ENCODE results near the gene RSBN1L. TPM values are rescaled to one million over a fixed set of nuclear protein-coding genes. Genes with fewer than 3 reads are reported as not detected.

The RSBN1L gene
- polyA plus RNA-seq, 3 donors, result 1.3 to 10.0 (median 2.2) TPM

DNA sequence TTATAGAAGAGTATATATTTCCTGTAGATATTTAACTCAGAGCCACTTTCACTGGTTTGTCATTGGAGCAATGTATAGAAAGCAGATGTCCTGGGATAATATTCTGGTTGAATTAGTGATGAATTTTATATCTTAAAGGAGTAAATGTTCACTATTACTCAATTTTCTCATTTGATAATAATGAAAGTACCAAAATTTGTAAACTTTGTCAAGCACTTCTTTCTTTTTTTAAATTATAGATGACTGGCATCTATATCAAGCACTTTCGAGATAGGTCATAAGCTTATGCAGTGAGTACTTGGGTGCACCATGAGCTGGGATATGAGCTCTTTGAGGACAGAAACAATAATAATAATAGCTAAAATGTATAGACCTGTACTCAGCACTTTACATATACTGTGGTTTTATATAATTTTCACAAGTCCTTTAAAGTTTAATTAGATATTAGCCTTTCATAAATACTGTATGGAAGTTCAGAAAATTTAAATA lies 11.3 kb downstream of the RSBN1L start:
- H3K27ac ChIP-seq (ENCODE audit: low read depth in 1 of 2, low read length in 2 of 2), result no peak overlapping the region
- H3K4me2 ChIP-seq (replicated peaks; ENCODE audit: extremely low read depth, low read length, poor library complexity, severe bottlenecking), result no peak overlapping the region
- peaks cover 0 to 1% (median 0%) of the 10 kb centered on the region in 7 donors for H3K9me3 Mint-ChIP-seq
- H3K9ac ChIP-seq (ENCODE audit: insufficient read depth, low read length, poor library complexity, severe bottlenecking), result no peak overlapping the region
- no CpG with 5 or more reads among the region's 1 CpG for WGBS (ENCODE audit: insufficient coverage)
- peaks cover 16% of the 10 kb centered on the region for H3K4me1 Mint-ChIP-seq
- DNase-seq, result no peak
- H3K4me1 ChIP-seq (ENCODE audit: control insufficient read depth in 1 of 2, insufficient read depth in 2 of 2, low read length in 2 of 2), result no peaks in the 10 kb centered on the region
- intact Hi-C loops (cut with micrococcal nuclease), result no loop called here
- H3K9me3 ChIP-seq (replicated peaks in 1 of 2; ENCODE audit: control insufficient read depth in 1 of 2, insufficient read depth in 1 of 2, low read length in 2 of 2), result no peaks in the 10 kb centered on the region
- H2AFZ ChIP-seq (ENCODE audit: insufficient read depth, low read depth, low read length, poor library complexity, severe bottlenecking), result no peak overlapping the region
- no peak overlapping the region for H3K4me3 ChIP-seq (replicated peaks in 1 of 3; ENCODE audit: low read depth in 2 of 3, low read length in 3 of 3)
- H3K79me2 ChIP-seq (ENCODE audit: insufficient read depth, low read length), result peaks cover 99% of the 10 kb centered on the region
- TF ChIP-seq, protein P1, sequence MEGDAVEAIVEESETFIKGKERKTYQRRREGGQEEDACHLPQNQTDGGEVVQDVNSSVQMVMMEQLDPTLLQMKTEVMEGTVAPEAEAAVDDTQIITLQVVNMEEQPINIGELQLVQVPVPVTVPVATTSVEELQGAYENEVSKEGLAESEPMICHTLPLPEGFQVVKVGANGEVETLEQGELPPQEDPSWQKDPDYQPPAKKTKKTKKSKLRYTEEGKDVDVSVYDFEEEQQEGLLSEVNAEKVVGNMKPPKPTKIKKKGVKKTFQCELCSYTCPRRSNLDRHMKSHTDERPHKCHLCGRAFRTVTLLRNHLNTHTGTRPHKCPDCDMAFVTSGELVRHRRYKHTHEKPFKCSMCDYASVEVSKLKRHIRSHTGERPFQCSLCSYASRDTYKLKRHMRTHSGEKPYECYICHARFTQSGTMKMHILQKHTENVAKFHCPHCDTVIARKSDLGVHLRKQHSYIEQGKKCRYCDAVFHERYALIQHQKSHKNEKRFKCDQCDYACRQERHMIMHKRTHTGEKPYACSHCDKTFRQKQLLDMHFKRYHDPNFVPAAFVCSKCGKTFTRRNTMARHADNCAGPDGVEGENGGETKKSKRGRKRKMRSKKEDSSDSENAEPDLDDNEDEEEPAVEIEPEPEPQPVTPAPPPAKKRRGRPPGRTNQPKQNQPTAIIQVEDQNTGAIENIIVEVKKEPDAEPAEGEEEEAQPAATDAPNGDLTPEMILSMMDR (IDR thresholded peaks at IDR 0.05), result no peak
- H3K36me3 Mint-ChIP-seq, result peaks cover 11 to 36% of the 10 kb centered on the region in 2 donors
- H4K20me1 ChIP-seq (ENCODE audit: insufficient read depth, low read length), result peaks cover 99% of the 10 kb centered on the region
- H3K4me3 Mint-ChIP-seq, result no peak overlapping the region
- H3K27ac Mint-ChIP-seq, result no peak overlapping the region
- H3K27me3 Mint-ChIP-seq (ENCODE audit: low read depth in 3 of 3), result no peaks in the 10 kb centered on the region
- peaks cover 18 to 43% of the 10 kb centered on the region in 2 donors for H3K36me3 ChIP-seq (replicated peaks in 1 of 2; ENCODE audit: control insufficient read depth in 1 of 2, insufficient read depth in 2 of 2, low read length in 2 of 2)
- no peaks in the 10 kb centered on the region for H3K27me3 ChIP-seq (ENCODE audit: control insufficient read depth in 2 of 2, insufficient read depth in 2 of 2, low read length in 2 of 2)

GRCh38 chr7:77710067-77710466 lies 13.8 kb downstream of the RSBN1L start:
- peaks cover 20% of the 10 kb centered on the region for H3K4me1 Mint-ChIP-seq
- WGBS (ENCODE audit: insufficient coverage), result 100% methylated on average over 3 of the region's 3 CpGs
- H3K9me3 ChIP-seq (replicated peaks in 1 of 2; ENCODE audit: control insufficient read depth in 1 of 2, insufficient read depth in 1 of 2, low read length in 2 of 2), result no peaks in the 10 kb centered on the region
- H3K4me3 Mint-ChIP-seq, result no peak overlapping the region
- H3K27me3 ChIP-seq (ENCODE audit: control insufficient read depth in 2 of 2, insufficient read depth in 2 of 2, low read length in 2 of 2), result no peaks in the 10 kb centered on the region
- peaks cover 11 to 38% of the 10 kb centered on the region in 2 donors for H3K36me3 Mint-ChIP-seq
- H3K27ac Mint-ChIP-seq, result peak overlapping the region in 5 of 7 donors; percentile 5 to 52 (median 26)
- no peak overlapping the region for H3K4me3 ChIP-seq (replicated peaks in 1 of 3; ENCODE audit: low read depth in 2 of 3, low read length in 3 of 3)
- peaks cover 98% of the 10 kb centered on the region for H4K20me1 ChIP-seq (ENCODE audit: insufficient read depth, low read length)
- no peaks in the 10 kb centered on the region for H3K4me1 ChIP-seq (ENCODE audit: control insufficient read depth in 1 of 2, insufficient read depth in 2 of 2, low read length in 2 of 2)
- peak overlapping the region in 1 of 2 donors; percentile 38 for H3K27ac ChIP-seq (ENCODE audit: low read depth in 1 of 2, low read length in 2 of 2)
- no peak overlapping the region for H2AFZ ChIP-seq (ENCODE audit: insufficient read depth, low read depth, low read length, poor library complexity, severe bottlenecking)
- peaks cover 98% of the 10 kb centered on the region for H3K79me2 ChIP-seq (ENCODE audit: insufficient read depth, low read length)
- intact Hi-C loops (cut with micrococcal nuclease), result no loop called here
- H3K9me3 Mint-ChIP-seq, result no peaks in the 10 kb centered on the region
- no peaks in the 10 kb centered on the region for H3K27me3 Mint-ChIP-seq (ENCODE audit: low read depth in 3 of 3)
- DNase-seq, result no peak
- TF ChIP-seq, protein P1 (IDR thresholded peaks at IDR 0.05), result no peak
- no peak overlapping the region for H3K4me2 ChIP-seq (replicated peaks; ENCODE audit: extremely low read depth, low read length, poor library complexity, severe bottlenecking)
- H3K9ac ChIP-seq (ENCODE audit: insufficient read depth, low read length, poor library complexity, severe bottlenecking), result no peak overlapping the region
- peaks cover 18 to 48% of the 10 kb centered on the region in 2 donors for H3K36me3 ChIP-seq (replicated peaks in 1 of 2; ENCODE audit: control insufficient read depth in 1 of 2, insufficient read depth in 2 of 2, low read length in 2 of 2)

Data from CD14-positive monocyte (primary cell).